ENCODE results near the gene PDSS2. TPM values are rescaled to one million over a fixed set of nuclear protein-coding genes. Genes with fewer than 3 reads are reported as not detected.

The PDSS2 gene
- total and polyA plus RNA-seq, 9 of the 15 experiments (the other 6 are each of a cell fraction or from before 2014, with no cell fraction given) = 5.8 to 21.1 (median 12.0) TPM

DNA sequence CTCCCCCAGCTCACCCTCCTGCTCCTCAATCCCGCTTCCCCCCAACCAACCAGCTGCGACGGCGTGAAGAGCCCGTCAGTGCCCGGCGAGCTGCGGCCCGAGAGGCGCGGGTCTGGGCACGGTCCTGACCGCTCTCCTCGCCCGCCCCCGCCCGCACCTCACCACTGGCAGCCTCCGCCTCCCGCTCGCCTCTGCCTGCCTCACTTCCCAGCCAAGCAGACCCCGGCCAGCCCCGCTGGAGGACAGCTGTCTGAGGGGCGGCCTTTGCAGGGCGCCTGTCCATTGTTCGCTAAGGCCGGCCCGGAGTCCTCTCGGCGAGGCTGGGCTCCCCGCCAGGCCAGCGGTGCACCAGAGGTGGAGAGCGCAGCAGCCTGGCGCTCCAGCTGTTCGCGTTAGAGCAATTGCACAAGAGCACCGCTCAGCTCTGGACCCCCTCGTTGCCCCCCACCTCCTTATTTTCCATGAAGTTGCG, 31.8 kb upstream of the PDSS2 start:
- intact Hi-C loops (cut with micrococcal nuclease) (no loop called here), in situ Hi-C loops (cut with MboI) (no loop called here)
- peaks cover 0 to 31% of the 10 kb centered on the region in 2 experiments; a peak in 3 of 5 replicates for H3K4me1 ChIP-seq (replicated peaks in 1 of 2; ENCODE audit: control insufficient read depth in 2 of 2, insufficient read depth in 2 of 2, low read length in 2 of 2)
- no peak overlapping the region for H3K9ac ChIP-seq (ENCODE audit: insufficient read depth in 1 of 2, low read depth in 2 of 2, low read length in 2 of 2)
- ChIA-PET POLR2A (no interaction called here), CTCF (ENCODE audit: low intra/inter-chr PET ratio) (no interaction called here)
- H3K4me3 ChIP-seq = no peak overlapping the region
- H3K4me2 ChIP-seq (ENCODE audit: insufficient read depth, low read length) = no peak overlapping the region
- no peaks in the 10 kb centered on the region for H3K36me3 ChIP-seq (ENCODE audit: control insufficient read depth, insufficient read depth, low read length)
- WGBS (ENCODE audit: insufficient coverage, low coverage, missing lambda C conversion rate) = 57% methylated on average over 25 of the region's 38 CpGs
- H4K20me1 ChIP-seq (replicated peaks; ENCODE audit: control insufficient read depth, insufficient read depth, low read length) = no peaks in the 10 kb centered on the region
- H3K79me2 ChIP-seq (ENCODE audit: control insufficient read depth, insufficient read depth, low read length) = no peaks in the 10 kb centered on the region
- H3K9me1 ChIP-seq (ENCODE audit: control insufficient read depth, insufficient read depth, low read length) = no peaks in the 10 kb centered on the region
- H3K9me3 ChIP-seq (replicated peaks; ENCODE audit: control insufficient read depth, insufficient read depth, low read depth, low read length) = no peaks in the 10 kb centered on the region
- BruUV-seq (replicated peaks) = no TSS peak
- TF ChIP-seq SMAD3 (CRISPR knock-in tag; conservative IDR thresholded peaks at IDR 0.05) = no peak
- TF ChIP-seq, protein P1, sequence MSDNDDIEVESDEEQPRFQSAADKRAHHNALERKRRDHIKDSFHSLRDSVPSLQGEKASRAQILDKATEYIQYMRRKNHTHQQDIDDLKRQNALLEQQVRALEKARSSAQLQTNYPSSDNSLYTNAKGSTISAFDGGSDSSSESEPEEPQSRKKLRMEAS (CRISPR knock-in tag; IDR thresholded peaks at IDR 0.05) = no peak
- TF ChIP-seq, protein P2, sequence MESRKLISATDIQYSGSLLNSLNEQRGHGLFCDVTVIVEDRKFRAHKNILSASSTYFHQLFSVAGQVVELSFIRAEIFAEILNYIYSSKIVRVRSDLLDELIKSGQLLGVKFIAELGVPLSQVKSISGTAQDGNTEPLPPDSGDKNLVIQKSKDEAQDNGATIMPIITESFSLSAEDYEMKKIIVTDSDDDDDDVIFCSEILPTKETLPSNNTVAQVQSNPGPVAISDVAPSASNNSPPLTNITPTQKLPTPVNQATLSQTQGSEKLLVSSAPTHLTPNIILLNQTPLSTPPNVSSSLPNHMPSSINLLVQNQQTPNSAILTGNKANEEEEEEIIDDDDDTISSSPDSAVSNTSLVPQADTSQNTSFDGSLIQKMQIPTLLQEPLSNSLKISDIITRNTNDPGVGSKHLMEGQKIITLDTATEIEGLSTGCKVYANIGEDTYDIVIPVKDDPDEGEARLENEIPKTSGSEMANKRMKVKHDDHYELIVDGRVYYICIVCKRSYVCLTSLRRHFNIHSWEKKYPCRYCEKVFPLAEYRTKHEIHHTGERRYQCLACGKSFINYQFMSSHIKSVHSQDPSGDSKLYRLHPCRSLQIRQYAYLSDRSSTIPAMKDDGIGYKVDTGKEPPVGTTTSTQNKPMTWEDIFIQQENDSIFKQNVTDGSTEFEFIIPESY (CRISPR knock-in tag; IDR thresholded peaks at IDR 0.05) = 0 out of 2 replicates have a peak, but pooled peaks have one; percentile 21
- TF ChIP-seq, protein P3, sequence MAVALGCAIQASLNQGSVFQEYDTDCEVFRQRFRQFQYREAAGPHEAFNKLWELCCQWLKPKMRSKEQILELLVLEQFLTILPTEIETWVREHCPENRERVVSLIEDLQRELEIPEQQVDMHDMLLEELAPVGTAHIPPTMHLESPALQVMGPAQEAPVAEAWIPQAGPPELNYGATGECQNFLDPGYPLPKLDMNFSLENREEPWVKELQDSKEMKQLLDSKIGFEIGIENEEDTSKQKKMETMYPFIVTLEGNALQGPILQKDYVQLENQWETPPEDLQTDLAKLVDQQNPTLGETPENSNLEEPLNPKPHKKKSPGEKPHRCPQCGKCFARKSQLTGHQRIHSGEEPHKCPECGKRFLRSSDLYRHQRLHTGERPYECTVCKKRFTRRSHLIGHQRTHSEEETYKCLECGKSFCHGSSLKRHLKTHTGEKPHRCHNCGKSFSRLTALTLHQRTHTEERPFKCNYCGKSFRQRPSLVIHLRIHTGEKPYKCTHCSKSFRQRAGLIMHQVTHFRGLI (CRISPR knock-in tag; IDR thresholded peaks at IDR 0.05) = no peak
- TF ChIP-seq ZNF140 (CRISPR knock-in tag; IDR thresholded peaks at IDR 0.05) = no peak
- no peak for TF ChIP-seq MCM5 (IDR thresholded peaks at IDR 0.05; ENCODE audit: low read depth)
- TF ChIP-seq, protein P4, sequence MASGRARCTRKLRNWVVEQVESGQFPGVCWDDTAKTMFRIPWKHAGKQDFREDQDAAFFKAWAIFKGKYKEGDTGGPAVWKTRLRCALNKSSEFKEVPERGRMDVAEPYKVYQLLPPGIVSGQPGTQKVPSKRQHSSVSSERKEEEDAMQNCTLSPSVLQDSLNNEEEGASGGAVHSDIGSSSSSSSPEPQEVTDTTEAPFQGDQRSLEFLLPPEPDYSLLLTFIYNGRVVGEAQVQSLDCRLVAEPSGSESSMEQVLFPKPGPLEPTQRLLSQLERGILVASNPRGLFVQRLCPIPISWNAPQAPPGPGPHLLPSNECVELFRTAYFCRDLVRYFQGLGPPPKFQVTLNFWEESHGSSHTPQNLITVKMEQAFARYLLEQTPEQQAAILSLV (tag; IDR thresholded peaks at IDR 0.05) = no peak
- peaks cover 55 to 65% of the 10 kb centered on the region in 2 experiments for H3K27me3 ChIP-seq (ENCODE audit: control insufficient read depth in 2 of 2, insufficient read depth in 2 of 2, low read length in 2 of 2)
- ATAC-seq = no peak
- H3K27ac ChIP-seq (ENCODE audit: extremely low read depth, low read depth, low read length) = no peak overlapping the region
- no peak for DNase-seq (ENCODE audit: extremely low read depth in 1 of 4, low spot score in 3 of 4)
- H2AFZ ChIP-seq (ENCODE audit: low read depth, low read length) = no peak overlapping the region
- FAIRE-seq = no peak
